ENCODE measurements around the gene UROC1. TPM values are rescaled to one million over a fixed set of nuclear protein-coding genes. Genes with fewer than 3 reads are reported as not detected.

The UROC1 gene
- polyA plus RNA-seq, 1 of the 3 experiments (the other 2 are of a cell fraction) = not detected

DNA sequence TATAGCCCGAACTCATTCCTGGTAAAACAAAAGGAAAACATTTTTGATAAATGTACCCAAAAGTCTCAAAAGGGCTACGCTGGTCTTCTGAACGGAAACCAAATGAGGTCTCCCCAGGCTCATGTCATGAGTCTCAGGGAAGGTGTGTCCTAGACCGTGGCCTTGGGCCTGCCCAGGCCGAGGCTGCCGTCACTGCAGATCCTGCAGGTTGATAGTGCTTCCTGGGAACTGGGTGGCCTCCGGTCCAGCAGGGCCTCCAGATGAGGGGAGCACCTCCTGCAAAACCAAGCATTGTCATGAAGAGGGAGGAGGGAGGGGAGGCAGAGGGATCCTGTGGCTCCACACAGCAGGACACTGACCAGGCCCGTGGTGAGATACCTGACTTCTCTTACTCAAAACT lies 79.4 kb downstream of the UROC1 start:
- Histone ChIP-seq H3K79me2 (ENCODE audit: insufficient read depth) (no peaks in the 10 kb centered on the region), H3K27ac (ENCODE audit: low read depth in 2 of 2, low read length in 1 of 2) (no peak overlapping the region), H3K36me3 (replicated peaks in 1 of 2; ENCODE audit: control insufficient read depth in 1 of 2, insufficient read depth in 2 of 2, low read length in 1 of 2) (peaks cover 0 to 21% of the 10 kb centered on the region in 2 experiments), H2AFZ (ENCODE audit: low read depth) (no peak overlapping the region), H4K20me1 (ENCODE audit: insufficient read depth) (no peaks in the 10 kb centered on the region), H3K4me1 (ENCODE audit: control insufficient read depth in 1 of 2, insufficient read depth in 2 of 2, low read depth in 1 of 2, low read length in 1 of 2) (peaks cover 0 to 31% of the 10 kb centered on the region in 2 experiments; a peak in 1 of 4 replicates), H3K4me3 (ENCODE audit: low read depth in 2 of 2, low read length in 1 of 2) (no peak overlapping the region), H3K4me2 (no peak overlapping the region), H3K9me2 (no peaks in the 10 kb centered on the region), H3K9ac (no peak overlapping the region), H3K9me3 (no peaks in the 10 kb centered on the region), H3F3A (replicated peaks; ENCODE audit: insufficient read depth) (no peaks in the 10 kb centered on the region), H3K27me3 (ENCODE audit: insufficient read depth) (no peaks in the 10 kb centered on the region)
- DNase-seq = peak; percentile 16
- 85% methylated on average over 5 of the region's 8 CpGs for WGBS (ENCODE audit: low lambda C conversion rate)
- ChIA-PET POLR2A (no interaction called here), CTCF (no interaction called here)
- TF ChIP-seq SMC3 (IDR thresholded peaks at IDR 0.05; ENCODE audit: low read depth, low read length) (no peak), CHD2 (IDR thresholded peaks at IDR 0.05; ENCODE audit: low read length, partially characterized antibody) (no peak), GATA2 (CRISPR knock-in tag; IDR thresholded peaks at IDR 0.05) (no peak), TAF1 (IDR thresholded peaks at IDR 0.05; ENCODE audit: borderline replicate concordance, low read depth, low read length) (no peak), SIN3A (IDR thresholded peaks at IDR 0.05; ENCODE audit: borderline replicate concordance, low read depth, low read length) (no peak), NFIC (IDR thresholded peaks at IDR 0.05; ENCODE audit: borderline replicate concordance) (no peak), RAD21 (IDR thresholded peaks at IDR 0.05; ENCODE audit: low read length) (no peak)
- TF ChIP-seq, protein P1, sequence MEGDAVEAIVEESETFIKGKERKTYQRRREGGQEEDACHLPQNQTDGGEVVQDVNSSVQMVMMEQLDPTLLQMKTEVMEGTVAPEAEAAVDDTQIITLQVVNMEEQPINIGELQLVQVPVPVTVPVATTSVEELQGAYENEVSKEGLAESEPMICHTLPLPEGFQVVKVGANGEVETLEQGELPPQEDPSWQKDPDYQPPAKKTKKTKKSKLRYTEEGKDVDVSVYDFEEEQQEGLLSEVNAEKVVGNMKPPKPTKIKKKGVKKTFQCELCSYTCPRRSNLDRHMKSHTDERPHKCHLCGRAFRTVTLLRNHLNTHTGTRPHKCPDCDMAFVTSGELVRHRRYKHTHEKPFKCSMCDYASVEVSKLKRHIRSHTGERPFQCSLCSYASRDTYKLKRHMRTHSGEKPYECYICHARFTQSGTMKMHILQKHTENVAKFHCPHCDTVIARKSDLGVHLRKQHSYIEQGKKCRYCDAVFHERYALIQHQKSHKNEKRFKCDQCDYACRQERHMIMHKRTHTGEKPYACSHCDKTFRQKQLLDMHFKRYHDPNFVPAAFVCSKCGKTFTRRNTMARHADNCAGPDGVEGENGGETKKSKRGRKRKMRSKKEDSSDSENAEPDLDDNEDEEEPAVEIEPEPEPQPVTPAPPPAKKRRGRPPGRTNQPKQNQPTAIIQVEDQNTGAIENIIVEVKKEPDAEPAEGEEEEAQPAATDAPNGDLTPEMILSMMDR (IDR thresholded peaks at IDR 0.05) = no peak

DNA sequence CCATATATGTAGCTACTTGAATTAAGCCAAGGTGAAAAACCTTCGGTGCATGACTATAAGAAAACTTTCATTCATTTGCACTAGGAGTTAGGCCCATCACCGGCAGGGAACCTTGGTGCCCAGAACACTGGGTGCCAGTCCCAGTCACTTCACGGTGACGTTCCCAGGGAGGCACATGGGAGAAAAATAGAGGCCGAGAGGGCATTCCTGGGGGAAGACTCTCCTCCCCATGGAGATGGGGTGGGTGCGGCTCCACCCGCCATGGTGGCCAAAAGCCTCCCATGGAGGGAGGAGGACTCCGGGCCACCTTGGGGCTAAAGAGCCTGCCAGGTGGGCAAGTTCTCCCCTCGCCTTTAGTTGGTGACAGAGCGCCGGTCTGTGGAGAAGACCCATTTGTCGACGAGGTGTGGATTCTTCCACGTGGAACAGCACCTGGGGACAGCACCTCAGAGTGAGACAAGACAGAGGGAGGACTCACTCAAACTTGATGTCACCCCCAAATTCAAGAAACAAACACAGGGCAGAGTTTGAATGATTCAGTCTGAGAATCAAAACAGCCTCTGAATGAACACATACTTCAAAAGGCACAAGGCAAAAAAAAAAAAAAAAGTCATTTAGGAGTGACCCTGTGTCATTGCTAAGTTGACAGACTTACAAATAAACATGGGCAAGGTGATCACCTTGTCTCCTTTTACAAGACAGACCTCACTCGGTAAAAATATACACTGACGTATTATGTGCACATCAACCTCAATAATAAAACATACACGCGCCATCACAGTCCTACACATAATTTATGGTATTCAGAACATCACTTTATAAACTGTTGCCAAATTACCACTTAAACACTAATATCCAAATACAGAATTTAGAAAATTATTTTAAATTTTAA lies 80.5 kb downstream of the UROC1 start:
- Histone ChIP-seq H3K27me3 (ENCODE audit: insufficient read depth) (no peaks in the 10 kb centered on the region), H3K9ac (no peak overlapping the region), H3F3A (replicated peaks; ENCODE audit: insufficient read depth) (no peaks in the 10 kb centered on the region), H4K20me1 (ENCODE audit: insufficient read depth) (no peaks in the 10 kb centered on the region), H3K4me3 (ENCODE audit: low read depth in 2 of 2, low read length in 1 of 2) (no peak overlapping the region), H3K4me1 (ENCODE audit: control insufficient read depth in 1 of 2, insufficient read depth in 2 of 2, low read depth in 1 of 2, low read length in 1 of 2) (peaks cover 0 to 23% of the 10 kb centered on the region in 2 experiments; a peak in 1 of 4 replicates), H3K9me2 (no peaks in the 10 kb centered on the region), H2AFZ (ENCODE audit: low read depth) (no peak overlapping the region), H3K9me3 (no peaks in the 10 kb centered on the region), H3K36me3 (replicated peaks in 1 of 2; ENCODE audit: control insufficient read depth in 1 of 2, insufficient read depth in 2 of 2, low read length in 1 of 2) (peaks cover 0 to 21% of the 10 kb centered on the region in 2 experiments), H3K79me2 (ENCODE audit: insufficient read depth) (no peaks in the 10 kb centered on the region), H3K27ac (ENCODE audit: low read depth in 2 of 2, low read length in 1 of 2) (no peak overlapping the region), H3K4me2 (no peak overlapping the region)
- DNase-seq = peak; percentile 1
- ChIA-PET CTCF (no interaction called here), POLR2A (no interaction called here)
- 98% methylated on average over 13 of the region's 18 CpGs for WGBS (ENCODE audit: low lambda C conversion rate)
- TF ChIP-seq GATA2 (CRISPR knock-in tag; IDR thresholded peaks at IDR 0.05) = no peak
- TF ChIP-seq MEF2A (IDR thresholded peaks at IDR 0.05; ENCODE audit: borderline replicate concordance, low read depth) = no peak
- TF ChIP-seq, protein P2, sequence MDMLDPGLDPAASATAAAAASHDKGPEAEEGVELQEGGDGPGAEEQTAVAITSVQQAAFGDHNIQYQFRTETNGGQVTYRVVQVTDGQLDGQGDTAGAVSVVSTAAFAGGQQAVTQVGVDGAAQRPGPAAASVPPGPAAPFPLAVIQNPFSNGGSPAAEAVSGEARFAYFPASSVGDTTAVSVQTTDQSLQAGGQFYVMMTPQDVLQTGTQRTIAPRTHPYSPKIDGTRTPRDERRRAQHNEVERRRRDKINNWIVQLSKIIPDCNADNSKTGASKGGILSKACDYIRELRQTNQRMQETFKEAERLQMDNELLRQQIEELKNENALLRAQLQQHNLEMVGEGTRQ (IDR thresholded peaks at IDR 0.05; ENCODE audit: borderline replicate concordance, low read depth, low read length) = no peak
- TF ChIP-seq, protein P1 (IDR thresholded peaks at IDR 0.05) = no peak
- TF ChIP-seq NFIC (IDR thresholded peaks at IDR 0.05; ENCODE audit: borderline replicate concordance) = no peak
- TF ChIP-seq, protein P3, sequence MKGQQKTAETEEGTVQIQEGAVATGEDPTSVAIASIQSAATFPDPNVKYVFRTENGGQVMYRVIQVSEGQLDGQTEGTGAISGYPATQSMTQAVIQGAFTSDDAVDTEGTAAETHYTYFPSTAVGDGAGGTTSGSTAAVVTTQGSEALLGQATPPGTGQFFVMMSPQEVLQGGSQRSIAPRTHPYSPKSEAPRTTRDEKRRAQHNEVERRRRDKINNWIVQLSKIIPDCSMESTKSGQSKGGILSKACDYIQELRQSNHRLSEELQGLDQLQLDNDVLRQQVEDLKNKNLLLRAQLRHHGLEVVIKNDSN (IDR thresholded peaks at IDR 0.05; ENCODE audit: borderline replicate concordance, low read depth) = no peak
- no peak for TF ChIP-seq YY1 (IDR thresholded peaks at IDR 0.05; ENCODE audit: low read depth)
- no peak for TF ChIP-seq FOXM1 (IDR thresholded peaks at IDR 0.05; ENCODE audit: low read depth)
